8988T (cell line): Measurements from ENCODE around the gene PLA2G6.

Experiments used
- DNase-seq: peaks from one replicate; pipeline ENCODE4 v3.0.0; 2011

The PLA2G6 gene

GRCh38 chr22:38181453-38182200, at the start of gene PLA2G6:
Gene PLA2G6 (minus strand): TSS chr22:38181830. CDS start chr22:38169426, 12,404 bp downstream.
- DNase-seq: peak; percentile 75

GRCh38 chr22:38230916-38231315, 49.3 kb upstream of the PLA2G6 start:
- no peak for DNase-seq

GRCh38 chr22:38230108-38230825, 48.6 kb upstream of the PLA2G6 start:
- no peak for DNase-seq

GRCh38 chr22:38228873-38229740, 47.5 kb upstream of the PLA2G6 start:
- DNase-seq: no peak

- DNase-seq: no peak
Observed at GRCh38 chr22:38228326-38228872, 46.8 kb upstream of the PLA2G6 start.

- DNase-seq: no peak
Observed at GRCh38 chr22:38226853-38227649, 45.4 kb upstream of the PLA2G6 start.

- no peak for DNase-seq
Observed at GRCh38 chr22:38223289-38223960, 41.8 kb upstream of the PLA2G6 start.

GRCh38 chr22:38222797-38223119, 41.1 kb upstream of the PLA2G6 start:
- no peak for DNase-seq

- DNase-seq: no peak
Observed at GRCh38 chr22:38221908-38222796, 40.5 kb upstream of the PLA2G6 start.

- no peak for DNase-seq
Observed at GRCh38 chr22:38221407-38221806, 39.8 kb upstream of the PLA2G6 start.

GRCh38 chr22:38220653-38221386, 39.2 kb upstream of the PLA2G6 start:
- no peak for DNase-seq

GRCh38 chr22:38220163-38220562, 38.5 kb upstream of the PLA2G6 start:
- DNase-seq: no peak

- no peak for DNase-seq
Observed at GRCh38 chr22:38219632-38220031, 38.0 kb upstream of the PLA2G6 start.

GRCh38 chr22:38218661-38219622, 37.3 kb upstream of the PLA2G6 start:
- peak; percentile 57 for DNase-seq

- no peak for DNase-seq
Observed at GRCh38 chr22:38215156-38216038, 33.8 kb upstream of the PLA2G6 start.

- DNase-seq: peak; percentile 73
Observed at GRCh38 chr22:38214302-38215056, 32.8 kb upstream of the PLA2G6 start.

GRCh38 chr22:38213990-38214301, 32.3 kb upstream of the PLA2G6 start:
- no peak for DNase-seq
